B cell (primary cell): ENCODE measurements around the gene PTH2. TPM values are rescaled to one million over a fixed set of nuclear protein-coding genes. Genes with fewer than 3 reads are reported as not detected.

Experiments
- ATAC-seq: fragments of 200-7000 bp; cut with Tn5 transposase; one replicate; pipeline ENCODE4 v1.10.0; 2021; ENCODE audit warnings: low read depth, mild to moderate bottlenecking, moderate number of reproducible peaks, moderate library complexity
- CTCF ChIA-PET: fragments of 350-600 bp; sonication (Branson Sonifier 250); formaldehyde crosslinking; loops from one replicate; lab custom pipeline; 2021; ENCODE audit warnings: antibody characterized with exemption, inconsistent platforms; lab: Charles Lee
- POLR2A ChIA-PET: fragments of 350-600 bp; sonication (Branson Sonifier 250); formaldehyde crosslinking; loops from one replicate; lab custom pipeline; 2021; ENCODE audit warnings: antibody characterized with exemption; lab: Charles Lee
- DNase-seq: peaks from one replicate; pipeline ENCODE4 v3.0.0; 2013
- H2AFZ ChIP-seq: 2 replicates; pipeline ENCODE4 v1.6.1; 2012; ENCODE audit warnings: mild to moderate bottlenecking, low read depth, low read length; ENCODE audit not compliant: insufficient read depth, poor library complexity, severe bottlenecking
- H3K27ac ChIP-seq, 2 donors: 1 replicate in 1 of 2; 2 replicates in 1 of 2; pipeline ENCODE4 v1.5.1; 2012 to 2013; ENCODE audit warnings: low read length in 2 of 2, mild to moderate bottlenecking in 2 of 2, moderate library complexity in 1 of 2
- H3K27me3 ChIP-seq, 4 experiments: fragments of 200-600 bp in 1 of 4; sonication (generic) in 1 of 4; replicated peaks in 1 of 4; 1 replicate in 2 of 4; 2 replicates in 2 of 4; pipeline versions ENCODE4 v1.6.1 to v1.7.0; 2013 to 2016; ENCODE audit warnings: low read length in 3 of 4, mild to moderate bottlenecking in 2 of 4, mixed read lengths in 1 of 4, moderate library complexity in 1 of 4; ENCODE audit not compliant: insufficient read depth in 4 of 4, control insufficient read depth in 3 of 4; ENCODE audit errors: control extremely low read depth in 1 of 4
- H3K36me3 ChIP-seq, 2 experiments: replicated peaks in 1 of 2; 1 replicate in 1 of 2; 2 replicates in 1 of 2; pipeline versions ENCODE4 v1.6.1 to v1.7.1; 2013; ENCODE audit warnings: low read length in 1 of 2; ENCODE audit not compliant: insufficient read depth in 2 of 2, control insufficient read depth in 1 of 2; ENCODE audit errors: control extremely low read depth in 1 of 2, extremely low read depth in 1 of 2
- H3K4me1 ChIP-seq, 2 donors: fragments of 200-600 bp in 1 of 2; sonication (generic) in 1 of 2; 1 replicate in 1 of 2; 2 replicates in 1 of 2; pipeline versions ENCODE4 v1.5.1 to v1.6.1; 2013 to 2017; ENCODE audit warnings: low read length in 2 of 2; ENCODE audit not compliant: control insufficient read depth in 2 of 2, insufficient read depth in 2 of 2
- H3K4me2 ChIP-seq: replicated peaks from 2 replicates; pipeline ENCODE3; 2012; ENCODE audit warnings: mild to moderate bottlenecking, low read depth, low read length; ENCODE audit not compliant: poor library complexity, severe bottlenecking
- H3K4me3 ChIP-seq, 5 experiments: fragments of 200-600 bp in 1 of 5; sonication (generic) in 1 of 5; 1 replicate in 3 of 5; 2 replicates in 2 of 5; pipeline versions ENCODE4 v1.5.1 to v1.7.0; 2011 to 2016; ENCODE audit warnings: low read length in 4 of 5, mild to moderate bottlenecking in 4 of 5, low read depth in 2 of 5, control low read depth in 1 of 5, moderate library complexity in 1 of 5; ENCODE audit not compliant: insufficient read depth in 1 of 5; ENCODE audit errors: control extremely low read depth in 1 of 5, extremely low read depth in 1 of 5
- H3K79me2 ChIP-seq: fragments of 200-600 bp; sonication (generic); one replicate; pipeline ENCODE4 v1.6.0; 2016; ENCODE audit warnings: low read length; ENCODE audit not compliant: control insufficient read depth, insufficient read depth
- H3K9ac ChIP-seq: fragments of 200-600 bp; sonication (generic); 2 replicates; pipeline ENCODE4 v1.6.1; 2017; ENCODE audit warnings: mild to moderate bottlenecking, low read length, moderate library complexity
- H3K9me3 ChIP-seq, 3 donors: one replicate each; pipeline versions ENCODE4 v1.6.1 to v1.7.1; 2013; ENCODE audit warnings: low read length in 2 of 3; ENCODE audit not compliant: control insufficient read depth in 2 of 3, insufficient read depth in 1 of 3; ENCODE audit errors: control extremely low read depth in 1 of 3
- H4K20me1 ChIP-seq: 2 replicates; pipeline ENCODE4 v1.6.0; 2012; ENCODE audit warnings: mild to moderate bottlenecking, low read length; ENCODE audit not compliant: insufficient read depth, control insufficient read depth, poor library complexity, severe bottlenecking
- H3K27ac Mint-ChIP-seq: one replicate; pipeline ENCODE4 v1.8.0; 2021; ENCODE audit warnings: mixed read lengths
- H3K27me3 Mint-ChIP-seq: one replicate; pipeline ENCODE4 v1.8.0; 2021; ENCODE audit warnings: mixed read lengths
- H3K4me1 Mint-ChIP-seq: one replicate; pipeline ENCODE4 v1.8.0; 2021; ENCODE audit warnings: mixed read lengths
- H3K4me3 Mint-ChIP-seq: one replicate; pipeline ENCODE4 v1.8.0; 2021; ENCODE audit warnings: mixed read lengths
- H3K9me3 Mint-ChIP-seq: one replicate; pipeline ENCODE4 v1.8.0; 2022; ENCODE audit warnings: mixed read lengths; ENCODE audit not compliant: insufficient read depth
- CTCF ChIP-seq: fragments of 200-600 bp; IDR thresholded peaks from one replicate; pipeline ENCODE4 v1.8.0; 2022; ENCODE audit warnings: antibody characterized with exemption, mild to moderate bottlenecking
- EZH2 ChIP-seq: IDR thresholded peaks from 2 replicates; pipeline ENCODE4 v1.6.1; 2012; ENCODE audit warnings: borderline replicate concordance, low read depth, mild to moderate bottlenecking, moderate library complexity, low read length; ENCODE audit not compliant: insufficient read depth, poor library complexity, severe bottlenecking
- WGBS: methylation state at CpG from one replicate; pipeline ENCODE4 v1.1.5; 2013; ENCODE audit warnings: missing lambda C conversion rate; ENCODE audit not compliant: insufficient coverage; 5-methylcytosine and 5-hydroxymethylcytosine counted together
- intact Hi-C: fragments of 100-400 bp; cut with micrococcal nuclease; formaldehyde crosslinking; loops from one replicate; pipeline ENCODE4 v1.10.0; 2022
- polyA plus RNA-seq: library from polyadenylated mRNA; depleted of rRNA; stranded (reverse); fragments of >200 nt; gene quantifications from 2 replicates; pipeline ENCODE4 v1.2.3, GENCODE V29; 2012
- total RNA-seq, 2 donors: library from RNA; stranded (reverse); fragments of 120-200 nt in 1 of 2; gene quantifications; 1 replicate in 1 of 2; 2 replicates in 1 of 2; pipeline versions ENCODE4 v1.2.3 to v1.2.4, GENCODE V29; 2013 to 2022

The PTH2 gene
- total and polyA plus RNA-seq, 2 donors (not counting 1 experiment from before 2014, with no cell fraction given): not detected

GRCh38 chr19:49456326-49456725 is 33.1 kb upstream of the PTH2 start:
- intact Hi-C loops: no loop called here
- H3K9ac ChIP-seq: no peak overlapping the region
- 100% methylated on average over 2 of the region's 5 CpGs for WGBS
- H3K27ac Mint-ChIP-seq: no peak overlapping the region
- no peak overlapping the region for H2AFZ ChIP-seq
- ATAC-seq (no peak), DNase-seq (no peak)
- H4K20me1 ChIP-seq: peaks cover 35% of the 10 kb centered on the region
- ChIA-PET POLR2A (no interaction called here), CTCF (interaction anchor here (0.6 to 1.2 kb wide), 2 partner anchors 10 to 14 kb away, joined by 3 to 8 read pairs; no protein-coding TSS in a partner anchor)
- H3K4me1 ChIP-seq: peaks cover 15 to 34% of the 10 kb centered on the region in 2 donors
- no peak overlapping the region for H3K4me3 ChIP-seq
- H3K36me3 ChIP-seq: peaks cover 0 to 43% of the 10 kb centered on the region in 2 experiments
- H3K4me2 ChIP-seq: no peak overlapping the region
- no peaks in the 10 kb centered on the region for H3K27me3 Mint-ChIP-seq
- peak overlapping the region; percentile 32 for H3K4me3 Mint-ChIP-seq
- no peak overlapping the region for H3K27ac ChIP-seq
- H3K79me2 ChIP-seq: peaks cover 73% of the 10 kb centered on the region
- peaks cover 0 to 3% (median 0%) of the 10 kb centered on the region in 3 donors for H3K9me3 ChIP-seq
- TF ChIP-seq EZH2 (no peak), CTCF (no peak)
- H3K4me1 Mint-ChIP-seq: peaks cover 30% of the 10 kb centered on the region
- H3K27me3 ChIP-seq: no peaks in the 10 kb centered on the region
- no peaks in the 10 kb centered on the region for H3K9me3 Mint-ChIP-seq

GRCh38 chr19:49455773-49456172 is 32.5 kb upstream of the PTH2 start:
- H3K27ac ChIP-seq: no peak overlapping the region
- Mint-ChIP-seq H3K27ac (peak overlapping the region; percentile 37), H3K4me3 (peak overlapping the region; percentile 32), H3K27me3 (no peaks in the 10 kb centered on the region), H3K4me1 (peaks cover 32% of the 10 kb centered on the region), H3K9me3 (no peaks in the 10 kb centered on the region)
- H3K9me3 ChIP-seq: peaks cover 0 to 3% (median 0%) of the 10 kb centered on the region in 3 donors
- no peak for TF ChIP-seq EZH2
- TF ChIP-seq CTCF: no peak
- intact Hi-C loops: no loop called here
- CTCF ChIA-PET: interaction anchor here (1.2 kb wide), 1 partner anchor 15 kb away, joined by 8 read pairs; no protein-coding TSS in a partner anchor
- peaks cover 0 to 40% of the 10 kb centered on the region in 2 experiments for H3K36me3 ChIP-seq
- H3K9ac ChIP-seq: no peak overlapping the region
- ATAC-seq (no peak), DNase-seq (no peak)
- peaks cover 16 to 35% of the 10 kb centered on the region in 2 donors for H3K4me1 ChIP-seq
- H2AFZ ChIP-seq: no peak overlapping the region
- no peak overlapping the region for H3K4me3 ChIP-seq
- 100% methylated on average over 2 of the region's 5 CpGs for WGBS
- peaks cover 33% of the 10 kb centered on the region for H4K20me1 ChIP-seq
- peaks cover 77% of the 10 kb centered on the region for H3K79me2 ChIP-seq
- POLR2A ChIA-PET: no interaction called here
- H3K4me2 ChIP-seq: no peak overlapping the region
- no peaks in the 10 kb centered on the region for H3K27me3 ChIP-seq
